ENCODE data around the gene OSBPL6.

- TF ChIP-seq CTCF (IDR thresholded peaks at IDR 0.05) (no peak), ZFX (IDR thresholded peaks at IDR 0.05; ENCODE audit: borderline replicate concordance) (no peak)
Observed at GRCh38 chr2:178152542-178152941, 41.8 kb upstream of the OSBPL6 start.

Data from 22Rv1 (cell line).